WTC11 (cell line): ENCODE measurements around the gene ZNF487. TPM values are rescaled to one million over a fixed set of nuclear protein-coding genes. Genes with fewer than 3 reads are reported as not detected.
"Not testable (repeated sequence)": the region's sequence is repeated elsewhere in the genome, so short reads cannot be mapped to it uniquely, and the experiment has no call there.

ENCODE experiments used
- ATAC-seq: fragments of 200-7000 bp; cut with Tn5 transposase; 2 replicates; pipeline ENCODE4 v1.10.0; 2021; ENCODE audit warnings: mild to moderate bottlenecking, moderate library complexity
- CTCF ChIA-PET: fragments of 300-600 bp; sonication (Branson Sonifier 250); formaldehyde crosslinking; loops from one replicate; lab custom pipeline; 2021; ENCODE audit warnings: antibody characterized with exemption; lab: Charles Lee
- POLR2A ChIA-PET: fragments of 350-600 bp; sonication (Branson Sonifier 250); formaldehyde crosslinking; loops from one replicate; lab custom pipeline; 2021; ENCODE audit warnings: antibody characterized with exemption; lab: Charles Lee
- DNase-seq: peaks from one replicate; pipeline ENCODE4 v3.0.0; 2021; ENCODE audit warnings: low spot score
- H3K27ac Mint-ChIP-seq: 2 replicates; pipeline ENCODE4 v1.8.0; 2021; ENCODE audit warnings: mixed read lengths
- H3K27me3 Mint-ChIP-seq: 2 replicates; pipeline ENCODE4 v1.8.0; 2021; ENCODE audit warnings: low read depth, mild to moderate bottlenecking, moderate library complexity, mixed read lengths
- H3K36me3 Mint-ChIP-seq: 2 replicates; pipeline ENCODE4 v1.8.0; 2021; ENCODE audit warnings: mixed read lengths
- H3K4me1 Mint-ChIP-seq: 2 replicates; pipeline ENCODE4 v1.8.0; 2022; ENCODE audit warnings: mixed read lengths
- H3K4me3 Mint-ChIP-seq: 2 replicates; pipeline ENCODE4 v1.8.0; 2021; ENCODE audit warnings: mild to moderate bottlenecking, moderate library complexity, mixed read lengths
- H3K9me3 Mint-ChIP-seq: 2 replicates; pipeline ENCODE4 v1.8.0; 2021; ENCODE audit warnings: mixed read lengths
- ATF1 ChIP-seq: sonication (generic); formaldehyde crosslinking; IDR thresholded peaks from 2 replicates; pipeline ENCODE4 v1.8.1; 2023; ENCODE audit warnings: mild to moderate bottlenecking, moderate library complexity, missing genetic modification reagents
- ATF2 ChIP-seq: sonication (generic); formaldehyde crosslinking; IDR thresholded peaks from 2 replicates; pipeline ENCODE4 v1.8.1; 2022; ENCODE audit warnings: low read depth, missing genetic modification reagents, borderline replicate concordance
- CDX4 ChIP-seq: fragments of 250-450 bp; sonication (Bioruptor Pico); IDR thresholded peaks from 2 replicates; pipeline ENCODE4 v1.9.0; 2021; ENCODE audit warnings: moderate library complexity, mild to moderate bottlenecking, inconsistent platforms, borderline replicate concordance
- CREB1 ChIP-seq: sonication (generic); formaldehyde crosslinking; IDR thresholded peaks from 2 replicates; pipeline ENCODE4 v1.8.0; 2023; ENCODE audit warnings: mild to moderate bottlenecking, missing genetic modification reagents
- E2F1 ChIP-seq: sonication (generic); formaldehyde crosslinking; IDR thresholded peaks from 2 replicates; pipeline ENCODE4 v1.8.0; 2022; ENCODE audit warnings: mild to moderate bottlenecking, missing genetic modification reagents
- ELF4 ChIP-seq: sonication (generic); formaldehyde crosslinking; IDR thresholded peaks from 2 replicates; pipeline ENCODE4 v1.8.1; 2022; ENCODE audit warnings: low read depth, mild to moderate bottlenecking, moderate library complexity, missing genetic modification reagents
- EMX1 ChIP-seq: fragments of 250-450 bp; sonication (Bioruptor Pico); IDR thresholded peaks from 2 replicates; pipeline ENCODE4 v1.8.0; 2021; ENCODE audit warnings: mild to moderate bottlenecking
- ETV6 ChIP-seq: sonication (generic); formaldehyde crosslinking; IDR thresholded peaks from 2 replicates; pipeline ENCODE4 v1.8.1; 2022; ENCODE audit warnings: mild to moderate bottlenecking, missing genetic modification reagents
- FOXJ3 ChIP-seq: sonication (generic); formaldehyde crosslinking; IDR thresholded peaks from 2 replicates; pipeline ENCODE4 v1.9.0; 2021; ENCODE audit warnings: missing genetic modification reagents, mild to moderate bottlenecking, borderline replicate concordance
- GABPB1 ChIP-seq: sonication (generic); formaldehyde crosslinking; IDR thresholded peaks from 2 replicates; pipeline ENCODE4 v1.8.1; 2023; ENCODE audit warnings: mild to moderate bottlenecking, missing genetic modification reagents
- GTF2I ChIP-seq: fragments of 250-450 bp; sonication (Bioruptor Pico); conservative IDR thresholded peaks from 2 replicates; pipeline ENCODE4 v1.4.0; 2021; ENCODE audit warnings: mild to moderate bottlenecking
- HMGA2 ChIP-seq: fragments of 250-450 bp; sonication (Bioruptor Pico); IDR thresholded peaks from 2 replicates; pipeline ENCODE4 v1.4.0; 2021; ENCODE audit warnings: mild to moderate bottlenecking, moderate library complexity
- MXD4 ChIP-seq: fragments of 250-450 bp; sonication (Bioruptor Pico); IDR thresholded peaks from 2 replicates; pipeline ENCODE4 v1.8.0; 2021; ENCODE audit warnings: mild to moderate bottlenecking, moderate library complexity, borderline replicate concordance
- NR1H2 ChIP-seq: sonication (generic); formaldehyde crosslinking; IDR thresholded peaks from 2 replicates; pipeline ENCODE4 v1.9.0; 2021; ENCODE audit warnings: mild to moderate bottlenecking, moderate library complexity, missing genetic modification reagents
- PREB ChIP-seq: sonication (generic); formaldehyde crosslinking; IDR thresholded peaks from 2 replicates; pipeline ENCODE4 v1.8.1; 2022; ENCODE audit warnings: mild to moderate bottlenecking, missing genetic modification reagents, moderate library complexity, borderline replicate concordance
- RELA ChIP-seq: sonication (generic); formaldehyde crosslinking; IDR thresholded peaks from 2 replicates; pipeline ENCODE4 v1.8.1; 2022; ENCODE audit warnings: missing genetic modification reagents, mild to moderate bottlenecking, borderline replicate concordance
- SP1 ChIP-seq: sonication (generic); formaldehyde crosslinking; conservative IDR thresholded peaks from 2 replicates; pipeline ENCODE4 v1.8.1; 2022; ENCODE audit warnings: missing genetic modification reagents
- TCF7 ChIP-seq: sonication (generic); formaldehyde crosslinking; IDR thresholded peaks from 2 replicates; pipeline ENCODE4 v1.8.0; 2022; ENCODE audit warnings: mild to moderate bottlenecking, low read depth, missing genetic modification reagents, moderate library complexity
- ZNF121 ChIP-seq: sonication (generic); formaldehyde crosslinking; IDR thresholded peaks from 2 replicates; pipeline ENCODE4 v1.8.0; 2023; ENCODE audit warnings: missing genetic modification reagents
- ZNF281 ChIP-seq: sonication (generic); formaldehyde crosslinking; IDR thresholded peaks from 2 replicates; pipeline ENCODE4 v1.8.0; 2023; ENCODE audit warnings: mild to moderate bottlenecking, missing genetic modification reagents
- ZNF396 ChIP-seq: fragments of 250-450 bp; sonication (Bioruptor Pico); IDR thresholded peaks from 2 replicates; pipeline ENCODE4 v1.8.0; 2021; ENCODE audit warnings: mild to moderate bottlenecking, moderate library complexity, borderline replicate concordance
- ZNF416 ChIP-seq: fragments of 250-450 bp; sonication (Bioruptor Pico); IDR thresholded peaks from 2 replicates; pipeline ENCODE4 v1.9.0; 2021; ENCODE audit warnings: mild to moderate bottlenecking, inconsistent platforms
- ZSCAN18 ChIP-seq: fragments of 250-450 bp; sonication (Bioruptor Pico); IDR thresholded peaks from 2 replicates; pipeline ENCODE4 v2.1.2; 2022; ENCODE audit warnings: mild to moderate bottlenecking, moderate library complexity
- total RNA-seq: library from RNA; stranded (reverse); gene quantifications from 3 replicates; pipeline ENCODE4 v1.2.3, GENCODE V29; 2021

Gene ZNF487
- total RNA-seq, 1 experiment from 2014 or later = 2.3 TPM

- Mint-ChIP-seq H3K4me3 (peak overlapping the region; percentile 74), H3K36me3 (peaks cover 14% of the 10 kb centered on the region), H3K27me3 (peaks cover 20% of the 10 kb centered on the region), H3K27ac (peak overlapping the region; percentile 78), H3K4me1 (peaks cover 6% of the 10 kb centered on the region), H3K9me3 (peaks cover 8% of the 10 kb centered on the region)
- TF ChIP-seq FOXJ3 = no peak
- no peak for TF ChIP-seq ZNF281 (CRISPR knock-in tag)
- TF ChIP-seq MXD4 (CRISPR knock-in tag) = no peak
- TF ChIP-seq ZNF396 = no peak
- no peak for TF ChIP-seq CDX4 (CRISPR knock-in tag)
- no peak for TF ChIP-seq E2F1 (CRISPR knock-in tag)
- no peak for TF ChIP-seq ATF2 (CRISPR knock-in tag)
- TF ChIP-seq PREB = no peak
- no peak for TF ChIP-seq SP1 (CRISPR knock-in tag)
- TF ChIP-seq GABPB1 = no peak
- TF ChIP-seq ZNF121 = no peak
- no peak for TF ChIP-seq TCF7
- TF ChIP-seq ZSCAN18 = no peak
- TF ChIP-seq NR1H2 (CRISPR knock-in tag) = no peak
- TF ChIP-seq ELF4 = no peak
- no peak for TF ChIP-seq ZNF416 (CRISPR knock-in tag)
- POLR2A ChIA-PET = interaction anchor here (1.5 to 1.8 kb wide), 2 partner anchors 12 to 14 kb away, joined by 5 to 8 read pairs; partner anchors contain the start of gene HNRNPF
- ATAC-seq (no peak), DNase-seq (no peak)
- CTCF ChIA-PET = interaction anchor here (1.5 kb wide), 1 partner anchor 13 kb away, joined by 5 read pairs; no protein-coding TSS in a partner anchor
Measured at GRCh38 chr10:43421201-43421507, 15.8 kb upstream of the ZNF487 start.

GRCh38 chr10:43421519-43421918 lies 15.4 kb upstream of the ZNF487 start:
- no peak for ATAC-seq
- TF ChIP-seq CREB1 (CRISPR knock-in tag) (no peak), EMX1 (no peak), ZSCAN18 (no peak), RELA (no peak), ATF1 (CRISPR knock-in tag) (no peak), ETV6 (no peak), MXD4 (CRISPR knock-in tag) (no peak), HMGA2 (CRISPR knock-in tag) (no peak), GTF2I (CRISPR knock-in tag) (no peak), TCF7 (no peak)
- peaks cover 20% of the 10 kb centered on the region for H3K27me3 Mint-ChIP-seq
- no peak overlapping the region for H3K27ac Mint-ChIP-seq
- ChIA-PET POLR2A (no interaction called here), CTCF (no interaction called here)
- H3K36me3 Mint-ChIP-seq = peaks cover 14% of the 10 kb centered on the region
- no peak for DNase-seq
- peaks cover 8% of the 10 kb centered on the region for H3K9me3 Mint-ChIP-seq
- peak overlapping the region; percentile 17; the same call in 1 of the 2 replicates for H3K4me3 Mint-ChIP-seq
- peaks cover 6% of the 10 kb centered on the region for H3K4me1 Mint-ChIP-seq

GRCh38 chr10:43421944-43422343 lies 15.0 kb upstream of the ZNF487 start:
- H3K27ac Mint-ChIP-seq, H3K9me3 Mint-ChIP-seq, ATAC-seq, DNase-seq, CTCF ChIA-PET, POLR2A ChIA-PET, H3K4me1 Mint-ChIP-seq, H3K4me3 Mint-ChIP-seq: not testable (repeated sequence)
- Mint-ChIP-seq H3K36me3 (peaks cover 14% of the 10 kb centered on the region), H3K27me3 (peaks cover 20% of the 10 kb centered on the region)
